ENCODE results near the gene MAPK8IP3.
A peak's percentile ranks its signal among the peaks of the same experiment; 100 is the strongest.

MAPK8IP3 gene, protein sequence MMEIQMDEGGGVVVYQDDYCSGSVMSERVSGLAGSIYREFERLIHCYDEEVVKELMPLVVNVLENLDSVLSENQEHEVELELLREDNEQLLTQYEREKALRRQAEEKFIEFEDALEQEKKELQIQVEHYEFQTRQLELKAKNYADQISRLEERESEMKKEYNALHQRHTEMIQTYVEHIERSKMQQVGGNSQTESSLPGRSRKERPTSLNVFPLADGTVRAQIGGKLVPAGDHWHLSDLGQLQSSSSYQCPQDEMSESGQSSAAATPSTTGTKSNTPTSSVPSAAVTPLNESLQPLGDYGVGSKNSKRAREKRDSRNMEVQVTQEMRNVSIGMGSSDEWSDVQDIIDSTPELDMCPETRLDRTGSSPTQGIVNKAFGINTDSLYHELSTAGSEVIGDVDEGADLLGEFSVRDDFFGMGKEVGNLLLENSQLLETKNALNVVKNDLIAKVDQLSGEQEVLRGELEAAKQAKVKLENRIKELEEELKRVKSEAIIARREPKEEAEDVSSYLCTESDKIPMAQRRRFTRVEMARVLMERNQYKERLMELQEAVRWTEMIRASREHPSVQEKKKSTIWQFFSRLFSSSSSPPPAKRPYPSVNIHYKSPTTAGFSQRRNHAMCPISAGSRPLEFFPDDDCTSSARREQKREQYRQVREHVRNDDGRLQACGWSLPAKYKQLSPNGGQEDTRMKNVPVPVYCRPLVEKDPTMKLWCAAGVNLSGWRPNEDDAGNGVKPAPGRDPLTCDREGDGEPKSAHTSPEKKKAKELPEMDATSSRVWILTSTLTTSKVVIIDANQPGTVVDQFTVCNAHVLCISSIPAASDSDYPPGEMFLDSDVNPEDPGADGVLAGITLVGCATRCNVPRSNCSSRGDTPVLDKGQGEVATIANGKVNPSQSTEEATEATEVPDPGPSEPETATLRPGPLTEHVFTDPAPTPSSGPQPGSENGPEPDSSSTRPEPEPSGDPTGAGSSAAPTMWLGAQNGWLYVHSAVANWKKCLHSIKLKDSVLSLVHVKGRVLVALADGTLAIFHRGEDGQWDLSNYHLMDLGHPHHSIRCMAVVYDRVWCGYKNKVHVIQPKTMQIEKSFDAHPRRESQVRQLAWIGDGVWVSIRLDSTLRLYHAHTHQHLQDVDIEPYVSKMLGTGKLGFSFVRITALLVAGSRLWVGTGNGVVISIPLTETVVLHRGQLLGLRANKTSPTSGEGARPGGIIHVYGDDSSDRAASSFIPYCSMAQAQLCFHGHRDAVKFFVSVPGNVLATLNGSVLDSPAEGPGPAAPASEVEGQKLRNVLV (N-terminal part only)

GRCh38 chr16:1705688-1706385 is at the start of gene MAPK8IP3:
Gene MAPK8IP3 (plus strand): TSS chr16:1706195. CDS start chr16:1706340, 145 bp downstream.
- peak; percentile 90 for DNase-seq

GRCh38 chr16:1656808-1657617 is 49.0 kb upstream of the MAPK8IP3 start:
- DNase-seq: no peak

DNA sequence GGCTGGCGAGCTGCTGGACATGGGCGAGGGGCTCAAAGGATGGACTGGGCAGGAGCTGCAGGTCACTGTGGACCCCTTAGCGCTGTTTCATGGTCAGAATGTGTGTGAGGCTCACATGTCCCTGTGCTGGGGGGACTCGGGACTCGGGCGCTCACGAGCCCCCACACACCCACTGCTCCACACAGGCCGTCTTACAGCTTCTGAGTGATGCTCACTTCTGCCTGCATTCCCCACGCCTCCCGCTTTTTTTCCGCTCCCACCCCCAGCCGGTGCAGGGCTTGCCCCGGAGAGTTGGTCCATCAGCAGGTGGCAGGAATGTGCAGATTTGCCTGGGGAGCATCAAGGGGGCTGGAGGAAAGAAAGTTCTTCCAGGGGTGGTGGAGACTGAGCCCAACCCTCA is 48.2 kb upstream of the MAPK8IP3 start:
- no peak for DNase-seq

- DNase-seq: no peak
These were observed 47.0 kb upstream of the MAPK8IP3 start for GRCh38 chr16:1659031-1659430.

DNA sequence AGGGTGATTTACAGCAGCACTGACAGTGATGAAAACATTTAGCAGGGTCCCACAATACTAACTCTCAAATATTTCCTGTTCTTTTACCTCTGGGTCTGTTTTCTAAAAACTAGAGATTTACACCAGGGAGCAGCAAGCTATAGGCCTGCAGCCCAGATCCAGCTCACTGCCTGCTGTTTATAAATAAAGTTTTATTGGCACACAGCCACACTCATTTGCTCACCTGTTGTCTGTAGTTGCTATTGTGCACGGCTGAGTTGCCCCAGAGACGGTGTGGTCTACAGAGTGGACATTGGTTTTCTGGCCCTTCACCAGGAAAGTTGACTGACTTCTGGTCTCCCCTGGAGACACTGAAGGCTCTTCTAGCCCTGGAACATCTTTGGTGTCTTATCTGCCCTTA is 44.2 kb upstream of the MAPK8IP3 start:
- no peak for DNase-seq

- DNase-seq: no peak
These were observed 43.5 kb upstream of the MAPK8IP3 start for GRCh38 chr16:1662543-1662942.

GRCh38 chr16:1665829-1666228 is 40.2 kb upstream of the MAPK8IP3 start:
- no peak for DNase-seq

DNA sequence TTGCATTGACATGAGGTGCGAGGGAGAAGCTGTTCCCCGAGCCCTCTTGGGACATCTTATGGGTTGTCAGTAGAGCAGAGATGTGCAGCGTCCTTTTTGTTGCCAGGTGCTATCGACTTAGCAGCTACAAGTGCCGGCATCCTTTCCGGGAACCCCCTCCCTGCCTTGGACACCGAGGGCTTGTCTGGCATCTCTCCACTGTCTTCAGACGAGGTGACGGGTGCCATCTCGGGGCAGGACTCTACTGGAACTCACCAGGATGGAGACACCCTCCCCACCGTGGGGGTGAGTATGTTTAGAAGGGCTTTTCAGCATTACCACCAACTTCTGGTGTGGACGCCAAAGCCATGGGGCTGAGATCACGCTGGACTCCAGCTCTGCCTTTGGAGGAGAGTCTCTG is 39.7 kb upstream of the MAPK8IP3 start:
- DNase-seq: no peak

DNA sequence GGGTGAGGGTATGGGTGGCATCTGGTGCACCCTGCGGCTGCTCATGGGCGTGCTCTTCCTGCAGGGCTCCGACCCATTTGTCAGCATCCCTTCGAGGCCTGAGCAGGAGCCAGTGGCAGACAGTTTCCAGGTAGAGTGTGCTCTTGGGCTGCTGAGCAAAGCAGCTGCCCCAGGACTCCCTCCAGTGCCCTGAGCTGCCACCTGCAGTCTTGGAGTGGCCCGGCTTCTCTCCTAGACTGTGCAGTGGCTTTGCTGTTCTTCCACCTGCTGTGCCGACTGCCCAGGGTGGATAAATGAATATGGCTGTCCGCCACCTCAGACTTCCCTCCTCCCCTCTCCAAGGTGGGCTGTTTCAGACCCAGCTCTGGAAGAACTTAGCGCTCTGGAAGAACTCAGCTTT is 38.7 kb upstream of the MAPK8IP3 start:
- DNase-seq: no peak

- no peak for DNase-seq
These were observed 38.1 kb upstream of the MAPK8IP3 start for GRCh38 chr16:1667916-1668315.

- no peak for DNase-seq
These were observed 37.2 kb upstream of the MAPK8IP3 start for GRCh38 chr16:1668612-1669319.

DNA sequence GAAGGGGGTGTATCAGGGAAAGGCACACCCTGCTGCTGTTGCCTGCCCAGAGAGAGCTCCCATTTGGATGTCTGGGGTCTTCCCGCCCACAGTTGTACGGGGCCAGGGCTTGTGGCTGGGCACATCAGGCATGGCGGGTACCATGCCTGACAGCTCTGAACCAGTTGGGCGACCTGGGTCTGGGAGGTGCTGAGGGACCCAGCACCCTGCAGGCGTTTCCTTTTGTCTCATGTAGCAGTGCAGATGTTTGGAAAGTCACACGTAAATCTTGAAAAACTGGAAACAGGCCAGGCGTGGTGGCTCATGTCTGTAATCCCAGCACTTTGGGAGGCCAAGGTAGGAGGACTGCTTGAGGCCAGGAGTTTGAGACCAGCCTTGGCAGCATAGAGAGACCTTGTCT is 36.3 kb upstream of the MAPK8IP3 start:
- DNase-seq: no peak

GRCh38 chr16:1670371-1670770 is 35.6 kb upstream of the MAPK8IP3 start:
- DNase-seq: no peak

DNA sequence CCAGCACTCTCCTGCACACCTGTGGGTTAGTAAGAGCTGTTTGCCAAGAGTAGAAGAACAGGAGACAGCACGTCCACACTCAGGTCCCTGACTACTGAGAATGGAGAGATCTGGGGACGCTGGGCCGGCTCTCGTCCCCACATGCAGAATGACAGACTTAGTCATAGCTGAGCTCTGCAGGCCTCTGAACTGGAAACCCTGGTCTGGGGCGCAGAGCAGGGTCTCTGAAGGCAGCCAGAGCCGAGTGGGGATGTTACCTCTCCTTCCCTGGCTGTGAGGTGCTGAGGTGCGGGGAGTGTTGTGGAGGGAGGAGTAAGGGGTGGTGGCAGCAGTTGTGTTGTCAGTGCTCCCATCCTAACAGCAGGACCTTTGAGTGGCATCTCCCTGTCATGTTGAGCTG is 35.1 kb upstream of the MAPK8IP3 start:
- no peak for DNase-seq

- no peak for DNase-seq
These were observed 32.4 kb upstream of the MAPK8IP3 start for GRCh38 chr16:1673424-1674151.

GRCh38 chr16:1674306-1674705 is 31.7 kb upstream of the MAPK8IP3 start:
- no peak for DNase-seq

GRCh38 chr16:1674751-1675664 is 31.0 kb upstream of the MAPK8IP3 start:
- DNase-seq: no peak

GRCh38 chr16:1676661-1677060 is 29.3 kb upstream of the MAPK8IP3 start:
- DNase-seq: no peak

DNA sequence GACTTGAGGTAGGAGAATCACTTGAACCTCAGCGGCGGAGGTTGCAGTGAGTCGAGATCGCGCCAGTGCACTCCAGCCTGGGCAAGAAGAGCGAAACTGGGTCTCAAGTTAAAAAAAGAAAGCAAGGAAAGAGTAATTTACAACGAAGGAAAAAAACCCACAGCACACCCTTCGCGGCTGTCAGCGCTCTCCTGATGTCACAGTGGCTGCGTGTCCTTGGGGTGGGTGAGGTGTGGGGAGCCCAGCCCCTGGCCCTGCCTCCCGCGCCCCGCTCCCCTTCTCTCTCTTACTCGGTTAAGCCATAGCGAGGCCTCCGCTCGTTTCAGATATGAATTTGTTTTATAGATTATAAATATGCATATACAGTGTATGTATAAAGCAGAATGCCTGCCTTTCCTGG is 28.7 kb upstream of the MAPK8IP3 start:
- DNase-seq: no peak
